ENCODE results near the gene TCF21. TPM values are rescaled to one million over a fixed set of nuclear protein-coding genes. Genes with fewer than 3 reads are reported as not detected.
A peak's percentile ranks its signal among the peaks of the same experiment; 100 is the strongest.
"Not testable (repeated sequence)": the region's sequence is repeated elsewhere in the genome, so short reads cannot be mapped to it uniquely, and the experiment has no call there.

The TCF21 gene
- total RNA-seq, 1 donor from 2014 or later: not detected

DNA sequence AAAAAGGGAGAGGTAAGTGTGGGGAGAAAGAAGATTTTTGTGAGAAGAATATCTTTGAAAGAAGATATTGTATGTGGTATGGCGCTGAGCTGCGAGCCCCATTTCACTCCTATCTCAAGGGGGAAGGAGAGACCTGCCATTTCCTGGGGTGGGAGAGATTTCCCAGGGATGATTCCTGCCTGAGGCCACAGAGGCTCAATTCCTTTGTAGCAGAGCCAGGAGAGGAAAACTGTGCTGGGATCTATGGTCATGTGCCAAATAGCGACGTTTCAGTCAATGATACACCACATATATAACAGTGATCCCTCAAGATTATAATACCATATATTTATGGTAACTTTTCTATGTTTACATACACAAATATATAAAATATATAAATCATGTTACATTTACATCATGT lies 28.9 kb downstream of the TCF21 start:
- no peaks in the 10 kb centered on the region for H3K36me3 Mint-ChIP-seq (ENCODE audit: low read depth)
- no peak for DNase-seq (ENCODE audit: low spot score)
- H3K27me3 Mint-ChIP-seq (ENCODE audit: low read depth): peaks cover 27% of the 10 kb centered on the region
- H3K4me1 Mint-ChIP-seq (ENCODE audit: low read depth): peaks cover 3% of the 10 kb centered on the region
- no peak overlapping the region for H3K4me3 Mint-ChIP-seq (ENCODE audit: low read depth)
- no peaks in the 10 kb centered on the region for H3K9me3 Mint-ChIP-seq
- no peak overlapping the region for H3K27ac Mint-ChIP-seq
- intact Hi-C loops (cut with micrococcal nuclease): loop anchor here (2.0 kb wide), 2 partner anchors 81 to 349 kb away; no protein-coding TSS in a partner anchor

DNA sequence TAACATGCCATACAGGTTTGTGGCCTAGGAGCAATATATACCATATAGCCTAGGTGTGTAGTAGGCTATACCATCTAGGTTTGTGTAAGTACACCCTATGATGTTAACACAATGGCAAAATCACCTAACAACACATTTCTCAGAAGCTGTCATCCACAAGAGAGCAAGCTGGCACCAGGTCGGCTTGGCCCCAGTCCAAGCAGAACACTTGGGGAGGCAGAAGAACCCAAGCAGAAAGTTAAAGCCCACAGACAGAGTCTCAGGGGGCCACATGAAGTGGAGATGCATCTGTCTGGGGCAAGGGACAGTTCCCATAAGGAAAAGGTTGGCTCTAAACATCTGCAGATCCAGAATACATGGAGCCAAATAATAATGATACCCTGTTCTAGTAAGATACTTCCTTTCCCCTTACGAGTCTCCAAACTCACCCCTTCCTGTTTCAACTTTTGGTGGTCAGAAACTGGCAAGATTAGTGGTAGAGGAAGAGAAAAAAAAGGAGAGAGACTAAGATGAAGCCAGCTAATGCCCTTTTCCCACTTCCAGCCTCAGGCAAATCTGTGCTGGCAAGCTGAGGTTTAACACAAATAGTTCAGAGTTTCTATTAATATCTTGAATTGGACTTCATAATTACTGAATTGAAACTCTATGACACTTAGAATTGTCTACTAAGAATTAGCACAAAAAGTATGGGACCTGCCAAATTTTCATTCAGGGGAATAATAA lies 29.5 kb downstream of the TCF21 start:
- Mint-ChIP-seq H3K27ac (no peak overlapping the region), H3K4me1 (ENCODE audit: low read depth) (peaks cover 3% of the 10 kb centered on the region), H3K36me3 (ENCODE audit: low read depth) (no peaks in the 10 kb centered on the region), H3K4me3 (ENCODE audit: low read depth) (no peak overlapping the region), H3K27me3 (ENCODE audit: low read depth) (peaks cover 24% of the 10 kb centered on the region), H3K9me3 (no peaks in the 10 kb centered on the region)
- no peak for DNase-seq (ENCODE audit: low spot score)
- intact Hi-C loops (cut with micrococcal nuclease): no loop called here

DNA sequence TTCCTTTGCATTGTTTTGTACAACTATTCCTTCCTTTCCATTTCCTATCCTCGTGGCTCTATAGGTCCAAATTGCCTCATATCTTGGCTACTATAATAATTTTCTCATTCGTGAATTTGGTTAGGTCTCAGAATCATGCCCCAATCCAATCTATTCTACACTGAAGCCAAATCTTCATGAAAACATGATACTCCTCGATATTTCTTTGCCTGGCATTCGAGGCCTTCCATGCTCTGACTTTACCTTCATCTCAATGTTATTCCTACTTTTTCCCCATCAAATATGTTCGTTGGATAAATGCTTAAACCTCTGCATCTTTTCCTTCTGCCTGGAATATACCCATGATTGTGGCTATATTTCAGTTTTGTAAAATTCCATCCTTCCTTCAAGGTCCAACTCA lies 30.4 kb downstream of the TCF21 start:
- H3K27ac Mint-ChIP-seq: no peak overlapping the region
- peaks cover 20% of the 10 kb centered on the region for H3K27me3 Mint-ChIP-seq (ENCODE audit: low read depth)
- intact Hi-C loops (cut with micrococcal nuclease): no loop called here

DNA sequence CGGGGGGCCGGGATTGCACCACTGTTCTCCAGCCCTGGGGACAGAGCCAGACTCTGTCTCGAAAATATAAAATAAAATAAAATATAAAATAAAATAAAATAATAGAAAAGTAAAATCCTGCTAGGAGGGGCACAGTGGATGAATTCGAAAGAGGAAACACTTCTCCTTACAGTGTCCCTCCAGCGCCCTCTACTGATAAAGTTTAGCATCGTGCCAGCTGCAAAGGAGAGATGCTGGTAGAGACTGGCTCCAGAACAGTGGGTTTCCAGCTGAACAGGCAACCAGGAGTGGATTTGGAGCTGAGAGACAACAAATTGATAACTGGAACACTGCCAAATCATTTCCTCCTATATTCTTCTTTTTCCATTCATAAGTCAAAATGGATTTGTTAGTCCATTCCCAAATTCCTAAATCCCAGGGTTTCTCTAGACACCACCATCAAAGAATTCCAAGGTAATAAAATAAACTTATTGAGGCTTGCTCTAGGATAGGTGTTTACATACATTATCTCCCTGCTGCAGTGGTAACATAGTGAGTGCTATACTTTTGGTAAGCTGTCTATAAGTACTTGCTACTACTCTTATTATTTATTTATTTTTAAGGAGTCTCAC lies 32.4 kb downstream of the TCF21 start:
- H3K9me3 Mint-ChIP-seq: no peaks in the 10 kb centered on the region
- H3K36me3 Mint-ChIP-seq (ENCODE audit: low read depth): no peaks in the 10 kb centered on the region
- no peak overlapping the region for H3K27ac Mint-ChIP-seq
- peaks cover 3% of the 10 kb centered on the region for H3K4me1 Mint-ChIP-seq (ENCODE audit: low read depth)
- peak; percentile 60 for DNase-seq (ENCODE audit: low spot score)
- intact Hi-C loops (cut with micrococcal nuclease): loop anchor here (1.0 to 5.0 kb wide), 2 partner anchors 51 to 84 kb away; no protein-coding TSS in a partner anchor
- H3K27me3 Mint-ChIP-seq (ENCODE audit: low read depth): peaks cover 27% of the 10 kb centered on the region
- H3K4me3 Mint-ChIP-seq (ENCODE audit: low read depth): no peak overlapping the region

More for the DNA sequence above, 30.4 kb downstream of the TCF21 start:
- DNase-seq (ENCODE audit: low spot score): no peak
- Mint-ChIP-seq H3K9me3 (no peaks in the 10 kb centered on the region), H3K4me3 (ENCODE audit: low read depth) (no peak overlapping the region), H3K4me1 (ENCODE audit: low read depth) (peaks cover 3% of the 10 kb centered on the region), H3K36me3 (ENCODE audit: low read depth) (no peaks in the 10 kb centered on the region)

DNA sequence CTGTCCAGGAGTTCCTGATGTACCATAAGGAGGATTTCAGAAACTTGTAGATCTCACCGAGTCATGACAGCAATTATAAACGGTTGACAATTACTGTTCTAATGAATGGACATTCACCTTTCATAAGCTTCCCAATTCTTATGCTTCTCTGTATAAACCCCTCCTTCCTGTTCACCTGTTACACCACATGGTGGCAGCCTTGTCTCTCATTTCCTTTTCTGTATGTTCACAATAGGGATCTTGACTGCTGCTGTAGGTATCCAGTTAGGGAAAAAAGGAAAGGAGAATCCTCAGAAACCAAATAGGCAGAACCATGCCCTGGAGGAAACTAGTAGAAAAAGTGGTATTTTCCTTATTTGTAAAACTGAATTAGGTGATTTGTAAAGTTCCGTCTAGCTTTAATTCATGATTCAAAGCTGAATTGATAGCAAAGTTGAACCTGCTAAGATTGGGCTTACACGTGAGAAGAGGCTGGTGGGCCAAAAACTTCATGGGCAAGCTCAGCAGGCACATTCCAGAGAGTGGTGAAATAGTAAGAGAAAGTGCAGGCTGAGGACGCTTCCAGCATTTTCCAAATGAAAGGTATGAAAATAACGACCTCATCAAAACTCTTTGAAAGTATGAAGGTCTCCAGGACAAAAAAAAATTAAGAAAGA lies 35.2 kb downstream of the TCF21 start:
- no peaks in the 10 kb centered on the region for H3K4me1 Mint-ChIP-seq (ENCODE audit: low read depth)
- no peak overlapping the region for H3K27ac Mint-ChIP-seq
- H3K27me3 Mint-ChIP-seq (ENCODE audit: low read depth): peaks cover 36% of the 10 kb centered on the region
- intact Hi-C loops (cut with micrococcal nuclease): loop anchor here (1.0 to 5.0 kb wide), 3 partner anchors 48 to 173 kb away; no protein-coding TSS in a partner anchor
- no peak overlapping the region for H3K4me3 Mint-ChIP-seq (ENCODE audit: low read depth)
- no peaks in the 10 kb centered on the region for H3K9me3 Mint-ChIP-seq
- no peaks in the 10 kb centered on the region for H3K36me3 Mint-ChIP-seq (ENCODE audit: low read depth)
- DNase-seq (ENCODE audit: low spot score): peak; percentile 31

GRCh38 chr6:133931221-133931620 lies 42.3 kb downstream of the TCF21 start:
- Mint-ChIP-seq H3K27me3 (ENCODE audit: low read depth) (peaks cover 23% of the 10 kb centered on the region), H3K9me3 (peaks cover 18% of the 10 kb centered on the region)
- intact Hi-C loops (cut with micrococcal nuclease); DNase-seq (ENCODE audit: low spot score); H3K36me3 Mint-ChIP-seq (ENCODE audit: low read depth); H3K4me1 Mint-ChIP-seq (ENCODE audit: low read depth); H3K4me3 Mint-ChIP-seq (ENCODE audit: low read depth); H3K27ac Mint-ChIP-seq: not testable (repeated sequence)

- H3K36me3 Mint-ChIP-seq (ENCODE audit: low read depth); intact Hi-C loops (cut with micrococcal nuclease); DNase-seq (ENCODE audit: low spot score); H3K4me3 Mint-ChIP-seq (ENCODE audit: low read depth); H3K27ac Mint-ChIP-seq; H3K4me1 Mint-ChIP-seq (ENCODE audit: low read depth): not testable (repeated sequence)
- Mint-ChIP-seq H3K27me3 (ENCODE audit: low read depth) (peaks cover 35% of the 10 kb centered on the region), H3K9me3 (peaks cover 18% of the 10 kb centered on the region)
These were observed 47.4 kb downstream of the TCF21 start for GRCh38 chr6:133936352-133936751.

DNA sequence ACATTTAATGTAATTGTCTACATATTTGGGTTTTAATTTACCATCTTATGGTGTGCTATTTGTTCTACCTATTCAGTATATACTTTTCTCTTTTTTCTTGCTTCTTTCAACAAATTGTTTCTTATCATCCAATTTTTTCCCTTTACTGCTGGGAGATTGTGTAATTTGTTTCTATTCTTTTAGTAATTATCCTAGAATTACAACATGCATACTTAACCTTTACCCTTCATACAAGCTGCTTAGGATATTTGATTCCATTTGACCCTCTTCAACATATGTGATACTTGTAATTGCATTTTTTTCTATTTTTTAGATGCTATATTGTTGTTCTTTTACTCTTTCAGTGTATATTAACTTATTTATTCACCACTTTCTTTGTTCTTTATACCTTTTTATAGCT lies 49.0 kb downstream of the TCF21 start:
- Mint-ChIP-seq H3K27ac (no peak overlapping the region), H3K36me3 (ENCODE audit: low read depth) (no peaks in the 10 kb centered on the region), H3K4me1 (ENCODE audit: low read depth) (no peaks in the 10 kb centered on the region), H3K27me3 (ENCODE audit: low read depth) (peaks cover 34% of the 10 kb centered on the region), H3K9me3 (peaks cover 18% of the 10 kb centered on the region), H3K4me3 (ENCODE audit: low read depth) (no peak overlapping the region)
- intact Hi-C loops (cut with micrococcal nuclease): no loop called here
- DNase-seq (ENCODE audit: low spot score): no peak

DNA sequence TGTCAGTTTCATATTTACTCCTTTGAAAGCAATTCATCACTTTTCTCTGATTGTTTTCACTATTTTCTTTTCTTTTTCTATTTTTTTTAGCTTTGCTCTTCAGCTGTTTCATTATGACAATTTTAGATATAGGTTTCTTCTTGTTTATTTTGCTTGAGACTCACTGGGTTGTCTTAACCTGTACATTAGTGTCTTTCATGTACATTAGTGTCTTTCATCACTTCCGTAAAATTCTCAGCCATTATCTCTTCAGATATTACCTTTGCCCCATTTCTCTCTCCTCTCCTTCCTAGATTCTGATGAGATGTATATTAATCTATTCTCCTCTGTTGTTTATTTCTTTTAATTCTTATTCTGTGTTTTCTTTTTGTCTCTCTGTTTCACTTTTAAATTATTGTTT lies 49.6 kb downstream of the TCF21 start:
- Mint-ChIP-seq H3K27me3 (ENCODE audit: low read depth) (peaks cover 31% of the 10 kb centered on the region), H3K4me1 (ENCODE audit: low read depth) (no peaks in the 10 kb centered on the region), H3K9me3 (peaks cover 13% of the 10 kb centered on the region), H3K36me3 (ENCODE audit: low read depth) (no peaks in the 10 kb centered on the region), H3K27ac (no peak overlapping the region), H3K4me3 (ENCODE audit: low read depth) (no peak overlapping the region)
- DNase-seq (ENCODE audit: low spot score): no peak
- intact Hi-C loops (cut with micrococcal nuclease): no loop called here

- H3K4me1 Mint-ChIP-seq (ENCODE audit: low read depth): no peaks in the 10 kb centered on the region
- H3K4me3 Mint-ChIP-seq (ENCODE audit: low read depth): no peak overlapping the region
- H3K36me3 Mint-ChIP-seq (ENCODE audit: low read depth): no peaks in the 10 kb centered on the region
- H3K27me3 Mint-ChIP-seq (ENCODE audit: low read depth): peaks cover 33% of the 10 kb centered on the region
- no peak overlapping the region for H3K27ac Mint-ChIP-seq
- DNase-seq (ENCODE audit: low spot score): no peak
- intact Hi-C loops (cut with micrococcal nuclease): no loop called here
- no peaks in the 10 kb centered on the region for H3K9me3 Mint-ChIP-seq
These were observed 51.1 kb downstream of the TCF21 start for GRCh38 chr6:133939778-133940667.
